ENCODE data around the gene PRR9.
A peak's percentile ranks its signal among the peaks of the same experiment; 100 is the strongest.
"Not testable (repeated sequence)": the region's sequence is repeated elsewhere in the genome, so short reads cannot be mapped to it uniquely, and the experiment has no call there.

Gene PRR9

DNA sequence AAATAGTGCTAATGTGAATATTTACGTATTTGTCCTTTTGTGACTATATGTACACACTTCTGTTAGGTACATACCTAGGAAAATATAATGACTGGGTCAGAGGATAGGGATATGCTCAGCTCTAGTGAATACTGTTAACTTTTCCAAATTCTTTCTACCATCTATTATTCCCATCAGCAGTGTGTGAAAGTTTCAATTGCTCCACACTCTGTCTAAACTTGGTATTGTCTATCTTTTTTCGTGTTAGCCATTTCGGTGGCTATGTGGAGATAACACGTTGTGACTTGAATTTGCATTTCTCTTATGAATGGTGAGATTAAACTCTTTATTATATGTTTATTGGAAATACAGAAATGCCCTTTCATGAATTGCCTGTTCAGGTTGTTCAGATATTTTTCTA, 36.8 kb upstream of the PRR9 start (continued):
- TF ChIP-seq, protein P1, sequence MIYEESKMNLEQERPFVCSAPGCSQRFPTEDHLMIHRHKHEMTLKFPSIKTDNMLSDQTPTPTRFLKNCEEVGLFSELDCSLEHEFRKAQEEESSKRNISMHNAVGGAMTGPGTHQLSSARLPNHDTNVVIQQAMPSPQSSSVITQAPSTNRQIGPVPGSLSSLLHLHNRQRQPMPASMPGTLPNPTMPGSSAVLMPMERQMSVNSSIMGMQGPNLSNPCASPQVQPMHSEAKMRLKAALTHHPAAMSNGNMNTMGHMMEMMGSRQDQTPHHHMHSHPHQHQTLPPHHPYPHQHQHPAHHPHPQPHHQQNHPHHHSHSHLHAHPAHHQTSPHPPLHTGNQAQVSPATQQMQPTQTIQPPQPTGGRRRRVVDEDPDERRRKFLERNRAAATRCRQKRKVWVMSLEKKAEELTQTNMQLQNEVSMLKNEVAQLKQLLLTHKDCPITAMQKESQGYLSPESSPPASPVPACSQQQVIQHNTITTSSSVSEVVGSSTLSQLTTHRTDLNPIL (CRISPR knock-in tag; IDR thresholded peaks at IDR 0.05; ENCODE audit: low read depth): no peak
- no peak for TF ChIP-seq ZFP3 (CRISPR knock-in tag; IDR thresholded peaks at IDR 0.05)
- TF ChIP-seq, protein P2, sequence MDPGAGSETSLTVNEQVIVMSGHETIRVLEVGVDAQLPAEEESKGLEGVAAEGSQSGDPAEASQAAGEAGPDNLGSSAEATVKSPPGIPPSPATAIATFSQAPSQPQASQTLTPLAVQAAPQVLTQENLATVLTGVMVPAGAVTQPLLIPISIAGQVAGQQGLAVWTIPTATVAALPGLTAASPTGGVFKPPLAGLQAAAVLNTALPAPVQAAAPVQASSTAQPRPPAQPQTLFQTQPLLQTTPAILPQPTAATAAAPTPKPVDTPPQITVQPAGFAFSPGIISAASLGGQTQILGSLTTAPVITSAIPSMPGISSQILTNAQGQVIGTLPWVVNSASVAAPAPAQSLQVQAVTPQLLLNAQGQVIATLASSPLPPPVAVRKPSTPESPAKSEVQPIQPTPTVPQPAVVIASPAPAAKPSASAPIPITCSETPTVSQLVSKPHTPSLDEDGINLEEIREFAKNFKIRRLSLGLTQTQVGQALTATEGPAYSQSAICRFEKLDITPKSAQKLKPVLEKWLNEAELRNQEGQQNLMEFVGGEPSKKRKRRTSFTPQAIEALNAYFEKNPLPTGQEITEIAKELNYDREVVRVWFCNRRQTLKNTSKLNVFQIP (CRISPR knock-in tag; IDR thresholded peaks at IDR 0.05; ENCODE audit: borderline replicate concordance, low read depth): no peak

DNA sequence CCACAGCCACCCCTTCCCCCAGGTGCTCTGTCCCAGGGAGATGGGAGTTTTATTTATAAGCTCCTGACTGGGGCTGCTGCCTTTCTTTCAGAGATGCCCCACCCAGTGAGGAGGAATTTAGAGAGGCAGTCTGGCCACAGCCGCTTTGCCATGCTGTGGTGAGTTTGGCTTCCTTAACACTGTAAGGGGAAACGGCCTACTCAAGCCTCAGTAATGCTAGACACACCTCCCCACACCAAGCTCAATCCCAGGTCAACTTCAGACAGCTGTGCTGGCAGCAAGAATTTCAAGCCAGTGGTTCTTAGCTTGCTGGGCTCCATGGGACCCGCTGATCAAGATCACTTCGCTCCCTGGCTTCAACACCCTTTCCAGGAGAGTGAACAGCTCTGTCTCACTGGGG, 29.1 kb upstream of the PRR9 start:
- ATAC-seq: not testable (repeated sequence)

DNA sequence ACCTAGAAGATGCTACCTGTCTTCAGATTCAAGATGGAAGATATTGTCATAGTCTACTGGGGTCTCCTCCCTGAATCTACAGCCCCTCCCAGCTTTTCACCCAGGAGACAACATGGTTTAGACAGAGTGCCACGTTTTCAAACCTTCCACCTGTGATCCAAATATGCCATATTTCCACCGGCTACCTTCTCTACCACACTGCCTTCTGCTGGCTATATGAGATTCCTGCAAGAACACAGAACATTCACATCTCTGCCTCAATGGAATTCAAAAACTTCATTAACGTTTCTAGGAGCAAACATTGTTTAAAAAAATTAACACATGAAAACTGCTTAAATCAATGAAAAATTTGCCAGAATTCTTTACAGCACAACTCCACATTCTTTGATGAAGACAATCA, 27.0 kb upstream of the PRR9 start:
- no peak for ATAC-seq
- no peak for TF ChIP-seq RARB (CRISPR knock-in tag; IDR thresholded peaks at IDR 0.05)
- TF ChIP-seq ZFP3 (CRISPR knock-in tag; IDR thresholded peaks at IDR 0.05): no peak
- TF ChIP-seq PPARA (CRISPR knock-in tag; IDR thresholded peaks at IDR 0.05; ENCODE audit: borderline replicate concordance): no peak
- TF ChIP-seq ESRRG (CRISPR knock-in tag; IDR thresholded peaks at IDR 0.05): no peak
- TF ChIP-seq ARNTL (CRISPR knock-in tag; IDR thresholded peaks at IDR 0.05; ENCODE audit: borderline replicate concordance, low read depth): no peak
- TF ChIP-seq CSDC2 (CRISPR knock-in tag; IDR thresholded peaks at IDR 0.05): no peak
- no peak for TF ChIP-seq OSR1 (CRISPR knock-in tag; IDR thresholded peaks at IDR 0.05)

DNA sequence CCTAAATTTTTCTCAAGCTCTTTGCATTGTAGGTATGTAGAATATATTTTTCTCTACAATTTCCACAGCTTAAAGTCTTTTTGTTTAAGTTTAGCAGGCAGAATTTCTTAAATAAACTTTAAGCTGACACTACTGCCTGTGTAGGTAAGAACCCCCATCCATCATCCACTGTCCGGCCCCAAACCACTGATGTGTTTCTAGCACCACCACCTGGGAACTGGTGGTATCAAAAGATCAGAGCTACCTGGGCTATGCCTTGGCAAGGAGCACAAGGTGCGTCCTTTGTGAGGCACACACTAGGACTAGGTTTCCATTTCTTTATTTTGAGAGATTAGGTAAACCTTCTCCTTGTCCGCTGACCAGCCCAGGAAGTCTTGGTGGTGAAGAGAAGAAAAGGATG, 24.7 kb upstream of the PRR9 start:
- TF ChIP-seq ESRRG (CRISPR knock-in tag; IDR thresholded peaks at IDR 0.05): no peak
- no peak for TF ChIP-seq RARB (CRISPR knock-in tag; IDR thresholded peaks at IDR 0.05)
- TF ChIP-seq, protein P3, sequence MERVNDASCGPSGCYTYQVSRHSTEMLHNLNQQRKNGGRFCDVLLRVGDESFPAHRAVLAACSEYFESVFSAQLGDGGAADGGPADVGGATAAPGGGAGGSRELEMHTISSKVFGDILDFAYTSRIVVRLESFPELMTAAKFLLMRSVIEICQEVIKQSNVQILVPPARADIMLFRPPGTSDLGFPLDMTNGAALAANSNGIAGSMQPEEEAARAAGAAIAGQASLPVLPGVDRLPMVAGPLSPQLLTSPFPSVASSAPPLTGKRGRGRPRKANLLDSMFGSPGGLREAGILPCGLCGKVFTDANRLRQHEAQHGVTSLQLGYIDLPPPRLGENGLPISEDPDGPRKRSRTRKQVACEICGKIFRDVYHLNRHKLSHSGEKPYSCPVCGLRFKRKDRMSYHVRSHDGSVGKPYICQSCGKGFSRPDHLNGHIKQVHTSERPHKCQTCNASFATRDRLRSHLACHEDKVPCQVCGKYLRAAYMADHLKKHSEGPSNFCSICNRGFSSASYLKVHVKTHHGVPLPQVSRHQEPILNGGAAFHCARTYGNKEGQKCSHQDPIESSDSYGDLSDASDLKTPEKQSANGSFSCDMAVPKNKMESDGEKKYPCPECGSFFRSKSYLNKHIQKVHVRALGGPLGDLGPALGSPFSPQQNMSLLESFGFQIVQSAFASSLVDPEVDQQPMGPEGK (CRISPR knock-in tag; IDR thresholded peaks at IDR 0.05; ENCODE audit: borderline replicate concordance): no peak
- TF ChIP-seq, protein P2 (CRISPR knock-in tag; IDR thresholded peaks at IDR 0.05; ENCODE audit: borderline replicate concordance, low read depth): no peak
- ATAC-seq: peak; percentile 53; the same call in 1 of the 3 replicates

DNA sequence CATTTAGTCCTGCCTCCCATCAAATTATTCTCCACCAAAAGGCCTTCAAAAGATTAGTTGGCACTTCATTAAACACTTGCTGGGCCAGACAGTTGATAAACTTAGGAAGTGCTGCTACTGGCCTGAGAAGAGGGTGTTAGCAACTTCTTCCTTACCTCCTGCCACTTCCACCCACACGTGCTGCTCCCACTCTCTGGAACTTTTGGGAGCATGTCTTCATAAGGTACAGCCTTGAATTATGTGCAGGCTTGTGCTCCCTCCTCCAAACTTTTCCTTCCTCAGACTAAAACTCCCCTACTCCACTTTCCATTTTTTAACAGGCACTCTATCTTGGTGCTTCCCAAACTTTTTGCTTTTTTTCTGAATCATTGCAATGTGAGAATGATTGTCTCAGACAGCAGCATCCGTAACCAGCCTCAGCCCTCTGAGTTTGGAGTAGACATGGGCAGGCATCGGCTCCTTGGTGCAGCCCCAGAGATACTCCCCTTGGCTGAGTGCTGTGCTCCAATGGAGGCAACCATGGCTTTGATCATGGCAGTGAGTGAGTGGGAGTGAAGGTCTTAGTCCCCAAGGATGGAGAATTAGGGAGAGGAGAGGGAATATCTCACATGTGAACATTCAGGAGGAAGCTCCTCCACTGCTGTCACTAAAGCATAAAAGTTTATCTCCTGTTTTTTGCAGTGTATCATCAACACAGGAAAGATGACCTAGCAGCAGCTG, 22.9 kb upstream of the PRR9 start:
- no peak for ATAC-seq
- TF ChIP-seq ZNF70 (CRISPR knock-in tag; IDR thresholded peaks at IDR 0.05) (no peak), ZNF8 (CRISPR knock-in tag; IDR thresholded peaks at IDR 0.05) (no peak), GLIS3 (CRISPR knock-in tag; IDR thresholded peaks at IDR 0.05) (no peak), ZFP3 (CRISPR knock-in tag; IDR thresholded peaks at IDR 0.05) (no peak), BACH2 (CRISPR knock-in tag; IDR thresholded peaks at IDR 0.05; ENCODE audit: borderline replicate concordance) (no peak), ZFP30 (CRISPR knock-in tag; IDR thresholded peaks at IDR 0.05) (no peak)
- TF ChIP-seq, protein P4, sequence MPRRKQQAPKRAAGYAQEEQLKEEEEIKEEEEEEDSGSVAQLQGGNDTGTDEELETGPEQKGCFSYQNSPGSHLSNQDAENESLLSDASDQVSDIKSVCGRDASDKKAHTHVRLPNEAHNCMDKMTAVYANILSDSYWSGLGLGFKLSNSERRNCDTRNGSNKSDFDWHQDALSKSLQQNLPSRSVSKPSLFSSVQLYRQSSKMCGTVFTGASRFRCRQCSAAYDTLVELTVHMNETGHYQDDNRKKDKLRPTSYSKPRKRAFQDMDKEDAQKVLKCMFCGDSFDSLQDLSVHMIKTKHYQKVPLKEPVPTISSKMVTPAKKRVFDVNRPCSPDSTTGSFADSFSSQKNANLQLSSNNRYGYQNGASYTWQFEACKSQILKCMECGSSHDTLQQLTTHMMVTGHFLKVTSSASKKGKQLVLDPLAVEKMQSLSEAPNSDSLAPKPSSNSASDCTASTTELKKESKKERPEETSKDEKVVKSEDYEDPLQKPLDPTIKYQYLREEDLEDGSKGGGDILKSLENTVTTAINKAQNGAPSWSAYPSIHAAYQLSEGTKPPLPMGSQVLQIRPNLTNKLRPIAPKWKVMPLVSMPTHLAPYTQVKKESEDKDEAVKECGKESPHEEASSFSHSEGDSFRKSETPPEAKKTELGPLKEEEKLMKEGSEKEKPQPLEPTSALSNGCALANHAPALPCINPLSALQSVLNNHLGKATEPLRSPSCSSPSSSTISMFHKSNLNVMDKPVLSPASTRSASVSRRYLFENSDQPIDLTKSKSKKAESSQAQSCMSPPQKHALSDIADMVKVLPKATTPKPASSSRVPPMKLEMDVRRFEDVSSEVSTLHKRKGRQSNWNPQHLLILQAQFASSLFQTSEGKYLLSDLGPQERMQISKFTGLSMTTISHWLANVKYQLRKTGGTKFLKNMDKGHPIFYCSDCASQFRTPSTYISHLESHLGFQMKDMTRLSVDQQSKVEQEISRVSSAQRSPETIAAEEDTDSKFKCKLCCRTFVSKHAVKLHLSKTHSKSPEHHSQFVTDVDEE (CRISPR knock-in tag; IDR thresholded peaks at IDR 0.05): no peak
- TF ChIP-seq, protein P1 (CRISPR knock-in tag; IDR thresholded peaks at IDR 0.05; ENCODE audit: low read depth): no peak
